HL-60 (cell line): Measurements from ENCODE around the gene DUS2.
A peak's percentile ranks its signal among the peaks of the same experiment; 100 is the strongest.

ENCODE experiments used
- GABPA ChIP-seq: IDR thresholded peaks from 2 replicates; pipeline ENCODE4 v1.6.1; 2012; ENCODE audit warnings: low read depth
- POLR2AphosphoS5 ChIP-seq: IDR thresholded peaks from 2 replicates; pipeline ENCODE4 v1.6.1; 2012; ENCODE audit warnings: low read depth
- REST ChIP-seq: IDR thresholded peaks from 2 replicates; pipeline ENCODE4 v1.6.1; 2012; ENCODE audit warnings: low read depth; ENCODE audit not compliant: insufficient replicate concordance
- SPI1 ChIP-seq: IDR thresholded peaks from 2 replicates; pipeline ENCODE4 v1.6.1; 2012; ENCODE audit warnings: low read depth, mild to moderate bottlenecking, borderline replicate concordance
- TF ChIP-seq, protein P1 (sequence below): IDR thresholded peaks from one replicate; pipeline ENCODE4 v1.5.1; 2011; ENCODE audit warnings: low read length, control low read depth, inconsistent platforms; ENCODE audit not compliant: insufficient read depth

GRCh38 chr16:68022728-68023537 is at the start of gene DUS2, which contains the start of gene DDX28:
- TF ChIP-seq, protein P1, sequence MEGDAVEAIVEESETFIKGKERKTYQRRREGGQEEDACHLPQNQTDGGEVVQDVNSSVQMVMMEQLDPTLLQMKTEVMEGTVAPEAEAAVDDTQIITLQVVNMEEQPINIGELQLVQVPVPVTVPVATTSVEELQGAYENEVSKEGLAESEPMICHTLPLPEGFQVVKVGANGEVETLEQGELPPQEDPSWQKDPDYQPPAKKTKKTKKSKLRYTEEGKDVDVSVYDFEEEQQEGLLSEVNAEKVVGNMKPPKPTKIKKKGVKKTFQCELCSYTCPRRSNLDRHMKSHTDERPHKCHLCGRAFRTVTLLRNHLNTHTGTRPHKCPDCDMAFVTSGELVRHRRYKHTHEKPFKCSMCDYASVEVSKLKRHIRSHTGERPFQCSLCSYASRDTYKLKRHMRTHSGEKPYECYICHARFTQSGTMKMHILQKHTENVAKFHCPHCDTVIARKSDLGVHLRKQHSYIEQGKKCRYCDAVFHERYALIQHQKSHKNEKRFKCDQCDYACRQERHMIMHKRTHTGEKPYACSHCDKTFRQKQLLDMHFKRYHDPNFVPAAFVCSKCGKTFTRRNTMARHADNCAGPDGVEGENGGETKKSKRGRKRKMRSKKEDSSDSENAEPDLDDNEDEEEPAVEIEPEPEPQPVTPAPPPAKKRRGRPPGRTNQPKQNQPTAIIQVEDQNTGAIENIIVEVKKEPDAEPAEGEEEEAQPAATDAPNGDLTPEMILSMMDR = no peak
- no peak for TF ChIP-seq SPI1
- peak; percentile 71 for TF ChIP-seq REST
- peak; percentile 91 for TF ChIP-seq POLR2AphosphoS5
- no peak for TF ChIP-seq GABPA
